Cerebellar nuclear complex (tissue), 1 donor: ENCODE results near the gene CNTNAP2.
"Not testable (repeated sequence)": the region's sequence is repeated elsewhere in the genome, so short reads cannot be mapped to it uniquely, and the experiment has no call there.

ENCODE experiments used
- DNase-seq, 2 experiments: peaks; one replicate each; lab custom pipeline; 2025; lab: John Stamatoyannopoulos, UW

CNTNAP2 gene

GRCh38 chr7:147096629-147097028, 980.0 kb downstream of the CNTNAP2 start:
- DNase-seq, result no peak

DNA sequence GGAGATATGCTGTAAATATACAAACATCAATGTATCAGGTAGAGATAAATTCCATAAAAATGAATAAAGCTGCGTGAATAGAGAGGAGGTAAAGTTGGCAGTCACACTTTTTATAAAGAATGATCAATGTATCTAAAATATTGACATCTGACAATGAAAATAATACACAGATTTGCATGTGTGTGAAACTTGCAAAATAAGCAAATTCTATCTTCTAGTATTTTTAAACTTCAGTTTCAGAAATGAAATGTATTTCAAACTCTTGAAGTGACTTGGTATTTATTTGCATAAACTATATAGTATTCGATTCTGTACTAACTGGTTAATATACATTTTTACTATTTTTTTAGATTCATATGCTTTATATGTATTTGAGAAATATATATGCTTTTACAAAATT, 986.6 kb downstream of the CNTNAP2 start:
- no peak for DNase-seq

DNA sequence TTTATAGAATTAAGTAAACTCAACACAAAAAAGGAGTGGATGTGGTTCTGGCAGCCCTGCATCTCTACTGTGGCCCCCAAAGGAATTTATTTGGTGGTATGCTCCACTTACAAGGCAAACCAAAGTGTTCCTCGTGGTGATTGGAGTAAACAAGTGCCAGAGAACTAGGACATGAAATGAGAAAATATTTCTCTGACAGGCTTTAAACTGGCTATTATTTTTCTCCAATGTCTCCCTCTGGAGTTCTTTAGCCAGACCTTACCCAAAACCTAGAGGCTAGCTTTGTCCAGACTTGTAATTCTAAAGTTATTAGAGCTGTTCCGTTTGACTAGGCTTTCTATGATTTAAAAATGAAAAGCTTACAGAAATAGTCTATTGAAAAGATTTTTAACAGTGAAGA, 990.1 kb downstream of the CNTNAP2 start:
- DNase-seq, result no peak

DNA sequence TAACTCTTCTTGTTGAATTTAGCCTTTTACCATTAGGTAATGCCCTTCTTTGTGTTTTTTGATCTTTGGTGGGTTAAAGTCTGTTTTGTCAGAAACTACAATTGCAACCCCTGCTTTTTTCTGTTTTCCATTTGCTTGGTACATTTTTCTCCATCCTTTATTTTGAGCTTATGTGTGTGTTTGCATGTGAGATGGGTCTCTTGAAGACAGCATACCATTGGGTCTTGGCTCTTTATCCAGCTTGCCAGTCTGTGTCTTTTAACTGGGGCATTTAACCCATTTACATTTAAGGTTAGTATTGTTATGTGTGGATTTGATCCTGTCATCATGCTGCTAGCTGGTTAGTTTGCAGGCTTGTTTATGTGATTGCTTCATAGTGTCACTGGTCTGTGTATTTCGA, 997.9 kb downstream of the CNTNAP2 start:
- DNase-seq, result not testable (repeated sequence)

- DNase-seq, result no peak
Observed at GRCh38 chr7:147136352-147136751, 1019.8 kb downstream of the CNTNAP2 start.

GRCh38 chr7:147145194-147145593, 1028.6 kb downstream of the CNTNAP2 start:
- no peak for DNase-seq

DNA sequence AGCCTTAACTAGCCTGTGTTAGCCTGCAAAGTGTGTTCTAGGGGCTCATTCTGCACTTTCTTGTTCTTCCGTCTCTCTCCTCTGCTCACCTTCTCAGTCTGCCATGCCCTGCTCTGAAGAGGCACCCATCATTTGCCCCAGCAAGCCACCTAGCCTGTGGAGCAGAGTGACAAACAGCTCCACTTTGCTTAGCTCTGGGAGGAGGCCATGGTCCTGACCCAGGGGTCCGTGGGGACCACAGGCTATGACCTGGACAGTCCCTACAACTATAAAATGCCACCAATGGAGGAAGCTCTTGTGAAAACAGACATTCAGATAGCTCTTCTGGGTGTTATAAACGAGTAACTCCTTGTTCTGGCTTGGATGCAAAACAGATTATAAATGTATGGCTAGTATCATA, 1029.6 kb downstream of the CNTNAP2 start:
- DNase-seq, result no peak

GRCh38 chr7:147151661-147152060, 1035.1 kb downstream of the CNTNAP2 start:
- DNase-seq, result no peak

GRCh38 chr7:147153571-147153970, 1037.0 kb downstream of the CNTNAP2 start:
- DNase-seq, result no peak

GRCh38 chr7:147161405-147161804, 1044.8 kb downstream of the CNTNAP2 start:
- no peak for DNase-seq

GRCh38 chr7:147170341-147171012, 1053.9 kb downstream of the CNTNAP2 start:
- no peak for DNase-seq

- DNase-seq, result no peak
Observed at GRCh38 chr7:147171013-147171391, 1054.4 kb downstream of the CNTNAP2 start.

- DNase-seq, result no peak
Observed at GRCh38 chr7:147173883-147174282, 1057.3 kb downstream of the CNTNAP2 start.

DNA sequence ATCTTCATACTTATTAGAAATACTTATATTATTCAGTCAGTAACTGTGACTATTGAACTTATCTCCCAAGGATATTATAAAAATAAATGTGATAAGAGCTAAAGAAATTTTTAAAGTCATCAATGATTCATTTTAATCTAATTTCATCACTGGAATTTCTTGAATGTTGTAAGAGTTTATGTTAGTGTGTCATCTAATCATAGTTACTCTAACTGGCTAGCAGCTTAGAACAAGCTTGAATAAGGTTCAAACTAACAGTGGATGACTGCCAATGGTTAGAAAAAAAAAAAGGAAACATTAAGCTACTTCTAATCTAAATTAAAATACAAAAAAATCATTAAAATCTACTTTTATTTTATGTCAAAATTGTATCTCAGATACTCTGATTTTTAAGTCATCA, 1066.3 kb downstream of the CNTNAP2 start:
- DNase-seq, result no peak

DNA sequence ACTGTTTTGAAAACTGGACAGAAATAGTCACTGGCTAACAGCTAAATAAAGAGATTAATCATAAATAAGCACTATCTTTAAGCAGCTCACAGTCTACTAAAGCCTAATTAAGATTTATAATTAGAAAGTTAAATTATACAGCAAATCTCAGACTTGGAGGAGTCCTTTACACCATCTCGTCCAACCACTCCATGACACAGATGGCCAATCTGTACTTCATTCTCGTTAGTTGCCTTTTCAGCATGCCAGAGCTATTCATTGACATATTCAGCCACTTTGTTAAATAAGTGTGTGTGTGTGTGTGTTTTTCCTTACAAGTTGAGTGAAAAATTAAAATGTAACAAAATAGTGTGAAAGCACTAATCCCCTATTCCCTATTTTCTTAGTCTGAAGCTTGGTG, 1066.7 kb downstream of the CNTNAP2 start:
- DNase-seq, result no peak

- no peak for DNase-seq
Observed at GRCh38 chr7:147188467-147188866, 1071.9 kb downstream of the CNTNAP2 start.

DNA sequence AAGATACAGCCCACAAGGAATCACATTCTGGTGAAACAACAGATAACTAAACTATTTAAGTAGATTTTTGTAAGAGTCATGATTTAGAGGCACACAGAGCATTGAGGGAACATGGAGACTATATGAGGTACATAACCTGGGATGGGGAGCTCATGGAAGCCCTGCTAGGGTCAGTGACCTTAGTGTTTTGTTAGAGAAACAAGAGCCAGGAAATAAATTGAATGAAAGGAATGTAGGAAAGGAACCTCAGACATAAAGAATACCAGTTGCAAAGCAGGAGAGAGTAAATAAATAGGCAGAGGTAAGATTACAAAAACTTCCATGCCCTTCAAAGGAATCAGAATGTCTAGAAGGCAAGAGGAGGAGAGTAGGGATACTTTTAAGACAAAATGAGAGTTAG, 1076.9 kb downstream of the CNTNAP2 start:
- DNase-seq, result no peak

GRCh38 chr7:147196481-147196880, 1079.9 kb downstream of the CNTNAP2 start:
- DNase-seq, result no peak

DNA sequence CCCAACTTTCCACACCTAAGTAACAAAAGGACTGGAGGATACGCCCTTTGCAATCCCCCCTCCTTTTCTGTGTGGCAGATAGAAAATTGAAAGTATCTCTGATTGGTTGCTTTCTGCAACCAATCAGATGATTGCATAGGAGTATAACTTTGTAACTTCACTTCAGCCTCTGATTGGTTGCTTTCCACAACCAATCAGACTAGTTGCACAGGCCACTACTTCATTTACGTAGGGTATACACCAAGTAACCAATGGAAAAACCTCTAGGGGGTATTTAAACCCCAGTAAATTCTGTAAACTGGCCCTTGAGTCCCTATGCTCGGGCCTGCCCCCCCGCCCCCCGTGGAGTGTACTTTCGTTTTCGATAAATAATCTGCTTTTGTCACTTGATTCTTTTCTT, 1080.4 kb downstream of the CNTNAP2 start:
- DNase-seq, result no peak

- no peak for DNase-seq
Observed at GRCh38 chr7:147199868-147200267, 1083.3 kb downstream of the CNTNAP2 start.

DNA sequence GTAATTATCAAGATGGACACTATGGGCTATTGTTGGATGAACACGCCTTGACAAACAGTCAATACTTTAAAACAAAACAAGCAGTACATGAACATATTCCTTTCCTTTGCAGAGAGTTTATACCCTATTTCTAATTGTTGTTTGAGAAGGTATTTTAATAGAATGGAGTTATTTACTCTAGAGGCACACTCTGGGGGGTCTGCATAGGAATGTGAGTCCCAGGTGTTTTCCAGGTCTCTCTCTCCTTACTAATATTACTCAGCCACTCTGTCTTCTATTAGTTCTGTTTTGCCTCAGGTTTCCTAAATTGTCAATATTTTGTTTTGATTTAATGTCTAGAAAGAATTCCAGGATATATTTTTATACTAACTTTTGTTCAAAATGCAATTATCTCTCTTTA, 1091.4 kb downstream of the CNTNAP2 start:
- no peak for DNase-seq

DNA sequence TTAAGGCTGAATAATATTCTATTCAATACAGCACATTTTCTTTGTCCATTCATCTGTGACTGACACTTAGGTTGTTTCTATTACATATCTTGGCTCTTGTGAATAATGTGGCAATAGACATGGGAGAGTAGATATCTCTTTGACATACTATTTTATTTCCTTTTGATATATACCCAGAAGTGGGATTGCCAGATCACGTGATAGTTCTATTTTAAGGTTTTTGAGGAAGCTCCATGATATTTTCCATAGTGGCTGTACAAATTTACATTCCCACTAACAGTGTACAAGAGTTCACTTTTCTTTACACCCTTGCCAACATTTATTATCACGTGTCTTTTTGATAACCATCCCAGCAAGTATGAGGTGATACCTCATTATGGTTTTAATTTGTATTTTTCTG, 1114.7 kb downstream of the CNTNAP2 start:
- no peak for DNase-seq

- no peak for DNase-seq
Observed at GRCh38 chr7:147235645-147236382, 1119.2 kb downstream of the CNTNAP2 start.

DNA sequence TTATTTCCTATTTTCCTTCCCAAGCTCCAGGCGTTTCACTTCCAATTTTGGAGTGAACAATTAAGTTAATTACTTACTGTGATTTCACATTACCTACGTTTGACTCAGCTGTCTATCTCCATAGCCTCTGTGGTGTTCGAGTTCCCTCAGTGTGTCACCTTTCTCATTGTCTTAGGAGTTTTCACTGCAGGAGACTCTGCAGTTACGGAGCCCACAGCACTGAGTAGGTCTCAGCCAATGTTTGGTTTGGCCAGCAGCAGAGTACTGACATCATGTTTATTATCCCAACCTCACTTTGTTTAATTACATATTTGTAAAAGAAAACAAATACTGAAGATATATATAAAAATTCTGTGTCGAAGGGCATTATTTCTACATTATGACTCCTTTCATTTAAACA, 1123.9 kb downstream of the CNTNAP2 start:
- no peak for DNase-seq
